Pancreas (tissue), 10 donors: ENCODE results near the gene LHX6. TPM values are rescaled to one million over a fixed set of nuclear protein-coding genes. Genes with fewer than 3 reads are reported as not detected.

ENCODE experiments used
- ATAC-seq, 4 donors: fragments of 200-7000 bp; cut with Tn5 transposase; one replicate each; pipeline versions ENCODE4 v1.8.0 to v1.9.1; 2020; ENCODE audit warnings: mild to moderate bottlenecking in 4 of 4, moderate library complexity in 4 of 4
- DNase-seq, 6 donors: peaks; one replicate each; pipeline ENCODE4 v3.0.0-alpha.2; 2020
- FAIRE-seq: peaks from 2 replicates; lab custom pipeline; 2012; peaks lifted over from hg19 to GRCh38; lab: Jason Lieb, UNC
- H3K27ac ChIP-seq, 4 donors: fragments of 200-600 bp; sonication (generic); 1 replicate in 3 of 4; 2 replicates in 1 of 4; pipeline versions ENCODE4 v1.5.0 to v1.8.0; 2020
- H3K27me3 ChIP-seq, 4 donors: fragments of 200-600 bp; one replicate each; pipeline ENCODE4 v1.8.0; 2021
- H3K36me3 ChIP-seq, 3 donors: fragments of 200-600 bp; sonication (generic) in 1 of 3; one replicate each; pipeline versions ENCODE4 v1.5.0 to v1.8.0; 2020 to 2021
- H3K4me1 ChIP-seq, 3 donors: fragments of 200-600 bp; one replicate each; pipeline ENCODE4 v1.8.0; 2021
- H3K4me3 ChIP-seq, 4 donors: fragments of 200-600 bp; sonication (generic) in 2 of 4; one replicate each; pipeline versions ENCODE4 v1.5.0 to v1.8.0; 2020 to 2021
- H3K9me3 ChIP-seq, 4 donors: fragments of 200-600 bp; one replicate each; pipeline ENCODE4 v1.8.0; 2021
- CTCF ChIP-seq, 4 donors: fragments of 200-600 bp; sonication (generic) in 3 of 4; IDR thresholded peaks; one replicate each; pipeline versions ENCODE4 v1.5.0 to v1.8.0; 2021; ENCODE audit warnings: antibody characterized with exemption in 4 of 4
- WGBS, 2 donors: extraction: QIAGEN DNeasy Blood & Tissue Kit; methylation state at CpG; one replicate each; pipeline ENCODE4 v1.1.7; 2013; 5-methylcytosine and 5-hydroxymethylcytosine counted together
- intact Hi-C, 3 donors: fragments of 100-400 bp; cut with DNase I; formaldehyde crosslinking; loops; one replicate each; pipeline versions ENCODE4 v1.11.1 to v1.14.2; 2022
- polyA plus RNA-seq, 2 donors: library from polyadenylated mRNA; stranded (reverse); fragments of 200-250 nt; gene quantifications; one replicate each; pipeline ENCODE4 v1.2.3, GENCODE V29; 2013
- total RNA-seq, 6 donors: library from RNA; stranded (reverse); fragmentation: NEBNext Ultra II Directional in 4 of 6; extraction: Animal tissue kit (Norgen Biotek cat#: 25700) in 4 of 6; gene quantifications; one replicate each; pipeline versions ENCODE4 v1.2.1 to v1.2.4, GENCODE V29; 2021 to 2023
- donor health status: healthy with polysubstance abuse.
- donor health status: DM: no; HTN: no; CAD: no; lungs with moderate emphysema.
- donor health status: DM: no; HTN: no; CAD: no.
- donor health status: control.
- donor health status: control.
- donor health status: Bipolar disorder and iron deficiency.
- donor health status: DM: yes; HTN: yes; CAD: no.
- donor health status: DM: no; HTN: no; CAD: no.
- donor health status: DM: no; HTN: no; CAD: no.
- donor health status: DM: yes; HTN: yes; CAD: no.

The LHX6 gene
- total and polyA plus RNA-seq, 8 donors, result 0.22 to 1.7 (median 1.0) TPM

- Histone ChIP-seq H3K9me3 (no peaks in the 10 kb centered on the region), H3K4me3 (no peak overlapping the region), H3K27me3 (no peaks in the 10 kb centered on the region), H3K36me3 (peaks cover 0 to 25% (median 6%) of the 10 kb centered on the region in 3 donors), H3K4me1 (no peaks in the 10 kb centered on the region), H3K27ac (no peak overlapping the region)
- no peak for TF ChIP-seq CTCF (IDR thresholded peaks at IDR 0.05)
- FAIRE-seq, result no peak
- DNase-seq, result no peak
- no peak for ATAC-seq
- intact Hi-C loops, result no loop called here
- 74 to 79% methylated on average over 5 of the region's 5 CpGs for WGBS, 2 donors
Measured at GRCh38 chr9:122252796-122253195, 24.0 kb upstream of the LHX6 start.

GRCh38 chr9:122251351-122251750 lies 22.6 kb upstream of the LHX6 start:
- Histone ChIP-seq H3K27ac (no peak overlapping the region), H3K9me3 (no peaks in the 10 kb centered on the region), H3K4me1 (no peaks in the 10 kb centered on the region), H3K36me3 (peaks cover 0 to 36% (median 6%) of the 10 kb centered on the region in 3 donors), H3K27me3 (no peaks in the 10 kb centered on the region), H3K4me3 (no peak overlapping the region)
- TF ChIP-seq CTCF (IDR thresholded peaks at IDR 0.05), result no peak
- ATAC-seq (no peak), DNase-seq (no peak), FAIRE-seq (no peak)
- intact Hi-C loops, result no loop called here
- 91 to 93% methylated on average over 2 of the region's 2 CpGs for WGBS, 2 donors

- Histone ChIP-seq H3K4me1 (no peaks in the 10 kb centered on the region), H3K36me3 (peaks cover 0 to 60% (median 11%) of the 10 kb centered on the region in 3 donors), H3K9me3 (no peaks in the 10 kb centered on the region), H3K4me3 (no peak overlapping the region), H3K27ac (no peak overlapping the region), H3K27me3 (no peaks in the 10 kb centered on the region)
- intact Hi-C loops, result no loop called here
- no peak for ATAC-seq
- no peak for DNase-seq
- WGBS, 2 donors, result 89 to 94% methylated on average over 5 of the region's 5 CpGs
- no peak for TF ChIP-seq CTCF (IDR thresholded peaks at IDR 0.05)
- FAIRE-seq, result no peak
Measured at GRCh38 chr9:122248448-122248865, 19.7 kb upstream of the LHX6 start.

GRCh38 chr9:122246666-122247065 lies 17.9 kb upstream of the LHX6 start:
- Histone ChIP-seq H3K27me3 (no peaks in the 10 kb centered on the region), H3K4me3 (no peak overlapping the region), H3K27ac (no peak overlapping the region), H3K9me3 (no peaks in the 10 kb centered on the region), H3K36me3 (peaks cover 0 to 65% (median 9%) of the 10 kb centered on the region in 3 donors), H3K4me1 (no peaks in the 10 kb centered on the region)
- TF ChIP-seq CTCF (IDR thresholded peaks at IDR 0.05), result no peak
- no peak for ATAC-seq
- intact Hi-C loops, result no loop called here
- WGBS, 2 donors, result 90 to 91% methylated on average over 3 of the region's 3 CpGs
- no peak for FAIRE-seq
- DNase-seq, result no peak

- FAIRE-seq, result no peak
- Histone ChIP-seq H3K4me1 (no peaks in the 10 kb centered on the region), H3K27me3 (no peaks in the 10 kb centered on the region), H3K27ac (no peak overlapping the region), H3K36me3 (peaks cover 0 to 48% (median 5%) of the 10 kb centered on the region in 3 donors), H3K4me3 (no peak overlapping the region), H3K9me3 (no peaks in the 10 kb centered on the region)
- no peak for ATAC-seq
- no peak for TF ChIP-seq CTCF (IDR thresholded peaks at IDR 0.05)
- no peak for DNase-seq
- WGBS, 2 donors, result 81 to 84% methylated on average over 3 of the region's 3 CpGs
- intact Hi-C loops, result no loop called here
Measured at GRCh38 chr9:122244349-122244748, 15.6 kb upstream of the LHX6 start.
